Right renal cortex interstitium (tissue), 3 donors: ENCODE data around the gene ZNF230. TPM values are rescaled to one million over a fixed set of nuclear protein-coding genes. Genes with fewer than 3 reads are reported as not detected.
A peak's percentile ranks its signal among the peaks of the same experiment; 100 is the strongest.

Source experiments
- DNase-seq, 3 donors: peaks; one replicate each; pipeline ENCODE4 v3.0.0-alpha.2; 2013; ENCODE audit warnings: low read depth in 3 of 3, low spot score in 2 of 3
- polyA plus RNA-seq, 3 donors: library from polyadenylated mRNA; unstranded; fragments of 120-200 nt; gene quantifications; one replicate each; pipeline ENCODE4 v1.2.1, GENCODE V29; 2013; ENCODE audit not compliant: insufficient read length in 3 of 3

ZNF230 gene
- 1 to 10 TPM; 6.8 to 7.5 (median 7.3) TPM for polyA plus RNA-seq

GRCh38 chr19:44002566-44003460 is at the start of gene ZNF230:
TSS of gene ZNF230 (plus strand) at chr19:44002957. CDS start at chr19:44007079, 4,122 bp downstream.
- DNase-seq: peak; percentile 87 to 96 (median 92)

GRCh38 chr19:43956827-43957226 is 45.9 kb upstream of the ZNF230 start:
- no peak for DNase-seq

GRCh38 chr19:43957891-43958290 is 44.9 kb upstream of the ZNF230 start:
- no peak for DNase-seq

- no peak for DNase-seq
Observed at GRCh38 chr19:43960411-43960810, 42.3 kb upstream of the ZNF230 start.

- DNase-seq: no peak
Observed at GRCh38 chr19:43966079-43966694, 36.6 kb upstream of the ZNF230 start.

GRCh38 chr19:43976732-43977131 is 26.0 kb upstream of the ZNF230 start:
- DNase-seq: no peak

GRCh38 chr19:43983544-43983911 is 19.2 kb upstream of the ZNF230 start:
- no peak for DNase-seq

- peak; percentile 91 to 93 (median 92) for DNase-seq
Observed at GRCh38 chr19:43983912-43984686, 18.7 kb upstream of the ZNF230 start, which contains the start of gene ZNF155. TSS of gene ZNF155 (plus strand) at chr19:43984188. CDS start at chr19:43988544, 4,356 bp downstream.

GRCh38 chr19:43984687-43985000 is 18.1 kb upstream of the ZNF230 start:
- no peak for DNase-seq

- no peak for DNase-seq
Observed at GRCh38 chr19:43997631-43998290, 5.0 kb upstream of the ZNF230 start.

GRCh38 chr19:44002212-44002565 is 568 bp upstream of the ZNF230 start:
- no peak for DNase-seq

- DNase-seq: no peak
Observed at GRCh38 chr19:44003461-44004009, 778 bp downstream of the ZNF230 start.

GRCh38 chr19:44005973-44006372 is 3.2 kb downstream of the ZNF230 start:
- DNase-seq: no peak

GRCh38 chr19:44007473-44007872 is 4.7 kb downstream of the ZNF230 start:
- DNase-seq: no peak

- no peak for DNase-seq
Observed at GRCh38 chr19:44010468-44010867, 7.7 kb downstream of the ZNF230 start.

GRCh38 chr19:44019498-44019897 is 16.7 kb downstream of the ZNF230 start:
- DNase-seq: no peak

- DNase-seq: no peak
Observed at GRCh38 chr19:44021221-44021620, 18.5 kb downstream of the ZNF230 start.

GRCh38 chr19:44024900-44025216 is 22.1 kb downstream of the ZNF230 start:
- DNase-seq: no peak

GRCh38 chr19:44025217-44025936 is 22.6 kb downstream of the ZNF230 start, which contains the start of gene ZNF222:
TSS of gene ZNF222 (plus strand) at chr19:44025379. CDS start at chr19:44025437, 58 bp downstream.
- peak; percentile 72 to 79 (median 77) for DNase-seq

- DNase-seq: no peak
Observed at GRCh38 chr19:44026622-44027021, 23.9 kb downstream of the ZNF230 start.
